B cell (primary cell): ENCODE data around the gene CDH7. TPM values are rescaled to one million over a fixed set of nuclear protein-coding genes. Genes with fewer than 3 reads are reported as not detected.

ENCODE experiments used
- ATAC-seq: fragments of 200-7000 bp; cut with Tn5 transposase; one replicate; pipeline ENCODE4 v1.10.0; 2021; ENCODE audit warnings: low read depth, mild to moderate bottlenecking, moderate number of reproducible peaks, moderate library complexity
- CTCF ChIA-PET: fragments of 350-600 bp; sonication (Branson Sonifier 250); formaldehyde crosslinking; loops from one replicate; lab custom pipeline; 2021; ENCODE audit warnings: antibody characterized with exemption, inconsistent platforms; lab: Charles Lee
- POLR2A ChIA-PET: fragments of 350-600 bp; sonication (Branson Sonifier 250); formaldehyde crosslinking; loops from one replicate; lab custom pipeline; 2021; ENCODE audit warnings: antibody characterized with exemption; lab: Charles Lee
- DNase-seq: peaks from one replicate; pipeline ENCODE4 v3.0.0; 2013
- H2AFZ ChIP-seq: 2 replicates; pipeline ENCODE4 v1.6.1; 2012; ENCODE audit warnings: mild to moderate bottlenecking, low read depth, low read length; ENCODE audit not compliant: insufficient read depth, poor library complexity, severe bottlenecking
- H3K27ac ChIP-seq, 2 donors: 1 replicate in 1 of 2; 2 replicates in 1 of 2; pipeline ENCODE4 v1.5.1; 2012 to 2013; ENCODE audit warnings: low read length in 2 of 2, mild to moderate bottlenecking in 2 of 2, moderate library complexity in 1 of 2
- H3K27me3 ChIP-seq, 4 experiments: fragments of 200-600 bp in 1 of 4; sonication (generic) in 1 of 4; replicated peaks in 1 of 4; 1 replicate in 2 of 4; 2 replicates in 2 of 4; pipeline versions ENCODE4 v1.6.1 to v1.7.0; 2013 to 2016; ENCODE audit warnings: low read length in 3 of 4, mild to moderate bottlenecking in 2 of 4, mixed read lengths in 1 of 4, moderate library complexity in 1 of 4; ENCODE audit not compliant: insufficient read depth in 4 of 4, control insufficient read depth in 3 of 4; ENCODE audit errors: control extremely low read depth in 1 of 4
- H3K36me3 ChIP-seq, 2 experiments: replicated peaks in 1 of 2; 1 replicate in 1 of 2; 2 replicates in 1 of 2; pipeline versions ENCODE4 v1.6.1 to v1.7.1; 2013; ENCODE audit warnings: low read length in 1 of 2; ENCODE audit not compliant: insufficient read depth in 2 of 2, control insufficient read depth in 1 of 2; ENCODE audit errors: control extremely low read depth in 1 of 2, extremely low read depth in 1 of 2
- H3K4me1 ChIP-seq, 2 donors: fragments of 200-600 bp in 1 of 2; sonication (generic) in 1 of 2; 1 replicate in 1 of 2; 2 replicates in 1 of 2; pipeline versions ENCODE4 v1.5.1 to v1.6.1; 2013 to 2017; ENCODE audit warnings: low read length in 2 of 2; ENCODE audit not compliant: control insufficient read depth in 2 of 2, insufficient read depth in 2 of 2
- H3K4me2 ChIP-seq: replicated peaks from 2 replicates; pipeline ENCODE3; 2012; ENCODE audit warnings: mild to moderate bottlenecking, low read depth, low read length; ENCODE audit not compliant: poor library complexity, severe bottlenecking
- H3K4me3 ChIP-seq, 5 experiments: fragments of 200-600 bp in 1 of 5; sonication (generic) in 1 of 5; 1 replicate in 3 of 5; 2 replicates in 2 of 5; pipeline versions ENCODE4 v1.5.1 to v1.7.0; 2011 to 2016; ENCODE audit warnings: low read length in 4 of 5, mild to moderate bottlenecking in 4 of 5, low read depth in 2 of 5, control low read depth in 1 of 5, moderate library complexity in 1 of 5; ENCODE audit not compliant: insufficient read depth in 1 of 5; ENCODE audit errors: control extremely low read depth in 1 of 5, extremely low read depth in 1 of 5
- H3K79me2 ChIP-seq: fragments of 200-600 bp; sonication (generic); one replicate; pipeline ENCODE4 v1.6.0; 2016; ENCODE audit warnings: low read length; ENCODE audit not compliant: control insufficient read depth, insufficient read depth
- H3K9ac ChIP-seq: fragments of 200-600 bp; sonication (generic); 2 replicates; pipeline ENCODE4 v1.6.1; 2017; ENCODE audit warnings: mild to moderate bottlenecking, low read length, moderate library complexity
- H3K9me3 ChIP-seq, 3 donors: one replicate each; pipeline versions ENCODE4 v1.6.1 to v1.7.1; 2013; ENCODE audit warnings: low read length in 2 of 3; ENCODE audit not compliant: control insufficient read depth in 2 of 3, insufficient read depth in 1 of 3; ENCODE audit errors: control extremely low read depth in 1 of 3
- H4K20me1 ChIP-seq: 2 replicates; pipeline ENCODE4 v1.6.0; 2012; ENCODE audit warnings: mild to moderate bottlenecking, low read length; ENCODE audit not compliant: insufficient read depth, control insufficient read depth, poor library complexity, severe bottlenecking
- H3K27ac Mint-ChIP-seq: one replicate; pipeline ENCODE4 v1.8.0; 2021; ENCODE audit warnings: mixed read lengths
- H3K27me3 Mint-ChIP-seq: one replicate; pipeline ENCODE4 v1.8.0; 2021; ENCODE audit warnings: mixed read lengths
- H3K4me1 Mint-ChIP-seq: one replicate; pipeline ENCODE4 v1.8.0; 2021; ENCODE audit warnings: mixed read lengths
- H3K4me3 Mint-ChIP-seq: one replicate; pipeline ENCODE4 v1.8.0; 2021; ENCODE audit warnings: mixed read lengths
- H3K9me3 Mint-ChIP-seq: one replicate; pipeline ENCODE4 v1.8.0; 2022; ENCODE audit warnings: mixed read lengths; ENCODE audit not compliant: insufficient read depth
- EZH2 ChIP-seq: IDR thresholded peaks from 2 replicates; pipeline ENCODE4 v1.6.1; 2012; ENCODE audit warnings: borderline replicate concordance, low read depth, mild to moderate bottlenecking, moderate library complexity, low read length; ENCODE audit not compliant: insufficient read depth, poor library complexity, severe bottlenecking
- WGBS: methylation state at CpG from one replicate; pipeline ENCODE4 v1.1.5; 2013; ENCODE audit warnings: missing lambda C conversion rate; ENCODE audit not compliant: insufficient coverage; 5-methylcytosine and 5-hydroxymethylcytosine counted together
- intact Hi-C: fragments of 100-400 bp; cut with micrococcal nuclease; formaldehyde crosslinking; loops from one replicate; pipeline ENCODE4 v1.10.0; 2022
- polyA plus RNA-seq: library from polyadenylated mRNA; depleted of rRNA; stranded (reverse); fragments of >200 nt; gene quantifications from 2 replicates; pipeline ENCODE4 v1.2.3, GENCODE V29; 2012
- total RNA-seq, 2 donors: library from RNA; stranded (reverse); fragments of 120-200 nt in 1 of 2; gene quantifications; 1 replicate in 1 of 2; 2 replicates in 1 of 2; pipeline versions ENCODE4 v1.2.3 to v1.2.4, GENCODE V29; 2013 to 2022
- TF ChIP-seq, protein P1 (sequence below): fragments of 200-600 bp; IDR thresholded peaks from one replicate; pipeline ENCODE4 v1.8.0; 2022; ENCODE audit warnings: antibody characterized with exemption, mild to moderate bottlenecking

CDH7 gene
- total and polyA plus RNA-seq, 2 donors (not counting 1 experiment from before 2014, with no cell fraction given) = not detected

DNA sequence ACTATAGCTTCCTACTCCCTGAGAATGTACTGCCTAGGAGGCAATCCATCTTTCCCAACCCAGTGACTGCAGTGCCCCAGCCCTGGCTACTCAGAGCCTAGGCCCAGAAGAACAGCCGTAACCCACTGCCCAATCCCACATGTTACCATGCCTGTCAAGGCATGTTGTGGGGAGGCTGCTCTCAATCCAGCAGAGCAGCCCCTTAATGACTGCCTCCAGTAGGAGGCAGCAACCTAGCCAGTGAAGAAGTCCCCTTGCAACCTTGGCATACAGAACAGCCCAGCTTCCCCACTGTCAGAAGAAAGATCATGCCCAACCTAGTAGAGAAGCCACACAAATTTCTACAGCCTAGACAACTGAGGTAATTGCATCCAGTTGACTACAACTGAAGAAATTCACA lies 44.2 kb upstream of the CDH7 start:
- 33% methylated on average over 1 of the region's 1 CpG for WGBS

DNA sequence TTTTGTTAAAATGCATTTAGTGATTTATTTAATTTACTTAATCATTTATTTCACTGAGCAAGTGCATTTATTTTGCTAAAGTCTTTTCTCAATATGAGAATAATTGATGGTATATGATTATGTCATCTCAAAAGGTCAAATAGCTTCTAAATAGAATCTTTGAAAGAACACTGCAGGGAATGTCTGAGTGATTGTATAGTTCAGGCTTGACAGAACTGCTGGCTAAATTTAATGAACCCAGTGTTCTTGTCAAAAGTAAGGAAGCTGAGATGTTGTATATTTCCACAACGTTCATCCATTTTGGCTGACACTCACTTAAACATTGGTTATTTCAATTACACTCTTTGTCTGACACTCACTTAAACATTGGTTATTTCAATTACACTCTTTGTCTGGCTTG lies 39.3 kb upstream of the CDH7 start:
- CTCF ChIA-PET = no interaction called here
- H3K4me1 Mint-ChIP-seq = no peaks in the 10 kb centered on the region
- Histone ChIP-seq H3K4me2 (no peak overlapping the region), H3K79me2 (no peaks in the 10 kb centered on the region), H3K4me1 (no peaks in the 10 kb centered on the region), H3K36me3 (no peaks in the 10 kb centered on the region), H3K27me3 (no peaks in the 10 kb centered on the region), H2AFZ (no peak overlapping the region), H3K9me3 (peaks cover 0 to 6% (median 0%) of the 10 kb centered on the region in 3 donors), H3K9ac (no peak overlapping the region), H3K27ac (no peak overlapping the region), H3K4me3 (no peak overlapping the region), H4K20me1 (no peaks in the 10 kb centered on the region)
- intact Hi-C loops = no loop called here
- ATAC-seq (no peak), DNase-seq (no peak)
- POLR2A ChIA-PET = no interaction called here
- no peak overlapping the region for H3K27ac Mint-ChIP-seq
- H3K4me3 Mint-ChIP-seq = no peak overlapping the region
- no peak for TF ChIP-seq EZH2
- TF ChIP-seq, protein P1, sequence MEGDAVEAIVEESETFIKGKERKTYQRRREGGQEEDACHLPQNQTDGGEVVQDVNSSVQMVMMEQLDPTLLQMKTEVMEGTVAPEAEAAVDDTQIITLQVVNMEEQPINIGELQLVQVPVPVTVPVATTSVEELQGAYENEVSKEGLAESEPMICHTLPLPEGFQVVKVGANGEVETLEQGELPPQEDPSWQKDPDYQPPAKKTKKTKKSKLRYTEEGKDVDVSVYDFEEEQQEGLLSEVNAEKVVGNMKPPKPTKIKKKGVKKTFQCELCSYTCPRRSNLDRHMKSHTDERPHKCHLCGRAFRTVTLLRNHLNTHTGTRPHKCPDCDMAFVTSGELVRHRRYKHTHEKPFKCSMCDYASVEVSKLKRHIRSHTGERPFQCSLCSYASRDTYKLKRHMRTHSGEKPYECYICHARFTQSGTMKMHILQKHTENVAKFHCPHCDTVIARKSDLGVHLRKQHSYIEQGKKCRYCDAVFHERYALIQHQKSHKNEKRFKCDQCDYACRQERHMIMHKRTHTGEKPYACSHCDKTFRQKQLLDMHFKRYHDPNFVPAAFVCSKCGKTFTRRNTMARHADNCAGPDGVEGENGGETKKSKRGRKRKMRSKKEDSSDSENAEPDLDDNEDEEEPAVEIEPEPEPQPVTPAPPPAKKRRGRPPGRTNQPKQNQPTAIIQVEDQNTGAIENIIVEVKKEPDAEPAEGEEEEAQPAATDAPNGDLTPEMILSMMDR = no peak
- H3K27me3 Mint-ChIP-seq = no peaks in the 10 kb centered on the region
- no peaks in the 10 kb centered on the region for H3K9me3 Mint-ChIP-seq
- WGBS = no CpG with 5 or more reads among the region's 1 CpG

More for the DNA sequence above, 44.2 kb upstream of the CDH7 start:
- H2AFZ ChIP-seq = no peak overlapping the region
- no peaks in the 10 kb centered on the region for H3K4me1 Mint-ChIP-seq
- no peak overlapping the region for H3K9ac ChIP-seq
- H4K20me1 ChIP-seq = no peaks in the 10 kb centered on the region
- no peak overlapping the region for H3K4me3 Mint-ChIP-seq
- intact Hi-C loops = no loop called here
- no peaks in the 10 kb centered on the region for H3K27me3 ChIP-seq
- H3K9me3 ChIP-seq = no peaks in the 10 kb centered on the region
- no peak overlapping the region for H3K27ac Mint-ChIP-seq
- no peaks in the 10 kb centered on the region for H3K36me3 ChIP-seq
- no peak for ATAC-seq
- no peaks in the 10 kb centered on the region for H3K27me3 Mint-ChIP-seq
- no peaks in the 10 kb centered on the region for H3K9me3 Mint-ChIP-seq
- no peak for DNase-seq
- H3K4me3 ChIP-seq = no peak overlapping the region
- no peak for TF ChIP-seq EZH2
- TF ChIP-seq, protein P1 = no peak
- no peak overlapping the region for H3K27ac ChIP-seq
- H3K4me2 ChIP-seq = no peak overlapping the region
- ChIA-PET CTCF (no interaction called here), POLR2A (no interaction called here)
- H3K4me1 ChIP-seq = no peaks in the 10 kb centered on the region
- no peaks in the 10 kb centered on the region for H3K79me2 ChIP-seq
